NCI-H2227 (cell line): Measurements from ENCODE around the gene NUP107.

ENCODE experiments used
- DNase-seq: peaks from one replicate; lab custom pipeline; 2025; ENCODE audit not compliant: unreplicated experiment; lab: John Stamatoyannopoulos, UW

NUP107 gene

DNA sequence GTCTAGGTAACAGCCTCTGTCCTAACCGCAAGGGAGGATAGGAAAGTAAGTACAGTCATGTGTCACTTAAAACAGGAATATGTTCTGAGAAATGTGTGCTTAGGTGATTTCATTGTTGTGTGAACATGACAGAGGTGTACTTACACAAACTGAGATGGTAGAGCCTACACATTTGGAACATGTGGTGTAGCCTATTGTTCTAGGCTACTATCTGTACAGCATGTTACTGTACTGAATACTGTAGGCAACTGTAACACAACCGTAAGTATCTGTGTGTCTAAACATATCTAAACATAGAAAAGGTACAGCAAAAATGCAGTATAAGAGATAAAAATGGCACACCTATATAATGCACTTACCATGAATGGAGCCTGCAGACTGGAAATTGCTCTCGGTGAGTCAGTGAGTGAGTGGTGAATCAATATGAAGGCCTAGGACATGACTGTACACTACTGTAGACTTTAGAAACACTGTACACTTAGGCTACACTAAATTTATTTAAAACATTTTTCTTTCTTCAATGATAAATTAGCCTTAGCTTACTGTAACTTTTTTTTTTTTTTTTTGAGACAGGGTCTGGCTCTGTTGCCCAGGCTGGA, 108.0 kb downstream of the NUP107 start:
- DNase-seq = no peak
